RWPE2 (cell line): Measurements from ENCODE around the gene TSPAN2.

ENCODE experiments used
- ATAC-seq: fragments of 200-7000 bp; cut with Tn5 transposase; 3 replicates; pipeline ENCODE4 v1.9.1; 2021; ENCODE audit warnings: low read depth
- DNase-seq: peaks from one replicate; pipeline ENCODE4 v3.0.0-alpha.2; 2020; ENCODE audit warnings: low spot score
- H3K27ac ChIP-seq: fragments of 450-650 bp; 2 replicates; pipeline ENCODE4 v1.5.1; 2017; ENCODE audit warnings: mild to moderate bottlenecking; ENCODE audit not compliant: poor library complexity, severe bottlenecking
- H3K27me3 ChIP-seq: fragments of 250-450 bp; sonication (Bioruptor Pico); 2 replicates; pipeline ENCODE4 v1.5.1; 2021; ENCODE audit warnings: mild to moderate bottlenecking, moderate library complexity; ENCODE audit not compliant: insufficient read depth, poor library complexity, severe bottlenecking
- H3K36me3 ChIP-seq: fragments of 250-450 bp; sonication (Bioruptor Pico); 2 replicates; pipeline ENCODE4 v1.5.1; 2020; ENCODE audit warnings: low read depth, mild to moderate bottlenecking, moderate library complexity
- H3K4me1 ChIP-seq: fragments of 250-450 bp; sonication (Bioruptor Pico); 2 replicates; pipeline ENCODE4 v1.5.1; 2021; ENCODE audit warnings: mild to moderate bottlenecking, moderate library complexity; ENCODE audit not compliant: insufficient read depth, poor library complexity, severe bottlenecking
- H3K4me3 ChIP-seq: fragments of 250-450 bp; sonication (Bioruptor Pico); 2 replicates; pipeline ENCODE4 v1.5.1; 2021; ENCODE audit warnings: mild to moderate bottlenecking, moderate library complexity; ENCODE audit not compliant: severe bottlenecking
- H3K9me3 ChIP-seq: fragments of 250-450 bp; sonication (Bioruptor Pico); 2 replicates; pipeline ENCODE4 v1.5.1; 2021; ENCODE audit warnings: mild to moderate bottlenecking, moderate library complexity; ENCODE audit not compliant: severe bottlenecking
- CTCF ChIP-seq: fragments of 450-650 bp; IDR thresholded peaks from one replicate; pipeline ENCODE4 v1.5.1; 2017; ENCODE audit warnings: mild to moderate bottlenecking, moderate library complexity; ENCODE audit not compliant: poor library complexity, severe bottlenecking

Gene TSPAN2

GRCh38 chr1:115012006-115012405 is 77.3 kb downstream of the TSPAN2 start:
- ATAC-seq, result no peak
- Histone ChIP-seq H3K27ac (no peak overlapping the region), H3K4me1 (no peaks in the 10 kb centered on the region), H3K9me3 (no peaks in the 10 kb centered on the region), H3K27me3 (no peaks in the 10 kb centered on the region), H3K36me3 (no peaks in the 10 kb centered on the region), H3K4me3 (no peak overlapping the region)
- TF ChIP-seq CTCF, result no peak
- no peak for DNase-seq

GRCh38 chr1:115006191-115006590 is 83.1 kb downstream of the TSPAN2 start:
- TF ChIP-seq CTCF, result no peak
- H3K4me1 ChIP-seq, result no peaks in the 10 kb centered on the region
- no peaks in the 10 kb centered on the region for H3K27me3 ChIP-seq
- no peak for DNase-seq
- no peaks in the 10 kb centered on the region for H3K9me3 ChIP-seq
- no peak overlapping the region for H3K4me3 ChIP-seq
- H3K36me3 ChIP-seq, result no peaks in the 10 kb centered on the region
- H3K27ac ChIP-seq, result no peak overlapping the region
- ATAC-seq, result no peak
